Astrocyte (in vitro differentiated cells and primary cell): ENCODE results near the gene MRPS6. TPM values are rescaled to one million over a fixed set of nuclear protein-coding genes. Genes with fewer than 3 reads are reported as not detected.

Experiments
- DNase-seq: peaks from one replicate; pipeline ENCODE4 v3.0.0-alpha.2; 2010; ENCODE audit warnings: low read depth
- FAIRE-seq: peaks from 2 replicates; lab custom pipeline; 2011; peaks lifted over from hg19 to GRCh38; lab: Jason Lieb, UNC
- H2AFZ ChIP-seq: 2 replicates; pipeline ENCODE4 v1.6.0; 2012; ENCODE audit warnings: low read depth, low read length, inconsistent platforms
- H3K27ac ChIP-seq: 2 replicates; pipeline ENCODE4 v1.5.1; 2011; ENCODE audit warnings: low read depth, low read length, inconsistent platforms
- H3K27me3 ChIP-seq: 2 replicates; pipeline ENCODE4 v1.6.0; 2011; ENCODE audit warnings: low read length, inconsistent platforms; ENCODE audit not compliant: insufficient read depth
- H3K36me3 ChIP-seq: 2 replicates; pipeline ENCODE4 v1.5.1; 2011; ENCODE audit warnings: low read length, inconsistent platforms; ENCODE audit not compliant: insufficient read depth
- H3K4me1 ChIP-seq: 2 replicates; pipeline ENCODE4 v1.5.1; 2011; ENCODE audit warnings: low read length, inconsistent platforms; ENCODE audit not compliant: insufficient read depth
- H3K4me2 ChIP-seq: 2 replicates; pipeline ENCODE4 v1.6.0; 2012; ENCODE audit warnings: low read length, inconsistent platforms
- H3K4me3 ChIP-seq: 2 replicates; pipeline ENCODE4 v1.5.1; 2011; ENCODE audit warnings: low read depth, mild to moderate bottlenecking, low read length, inconsistent platforms; ENCODE audit not compliant: insufficient read depth
- H3K79me2 ChIP-seq: 2 replicates; pipeline ENCODE4 v1.6.0; 2012; ENCODE audit warnings: mild to moderate bottlenecking, low read length, inconsistent platforms; ENCODE audit not compliant: insufficient read depth
- H3K9ac ChIP-seq: 2 replicates; pipeline ENCODE4 v1.6.0; 2012; ENCODE audit warnings: mild to moderate bottlenecking, low read length, inconsistent platforms
- H3K9me3 ChIP-seq: 2 replicates; pipeline ENCODE4 v1.5.1; 2012; ENCODE audit warnings: low read depth, mild to moderate bottlenecking, low read length, inconsistent platforms; ENCODE audit not compliant: insufficient read depth
- H4K20me1 ChIP-seq: 2 replicates; pipeline ENCODE4 v1.6.0; 2012; ENCODE audit warnings: low read length, inconsistent platforms; ENCODE audit not compliant: insufficient read depth
- H3K27ac Mint-ChIP-seq: one replicate; pipeline ENCODE4 v1.8.0; 2021; ENCODE audit warnings: mild to moderate bottlenecking, mixed read lengths; ENCODE audit not compliant: unreplicated experiment
- H3K27me3 Mint-ChIP-seq: one replicate; pipeline ENCODE4 v1.8.0; 2021; ENCODE audit warnings: low read depth, mixed read lengths; ENCODE audit not compliant: unreplicated experiment
- H3K36me3 Mint-ChIP-seq: one replicate; pipeline ENCODE4 v1.8.0; 2021; ENCODE audit warnings: low read depth, mixed read lengths; ENCODE audit not compliant: unreplicated experiment
- H3K4me1 Mint-ChIP-seq: one replicate; pipeline ENCODE4 v1.8.0; 2021; ENCODE audit warnings: low read depth, mixed read lengths; ENCODE audit not compliant: unreplicated experiment
- H3K4me3 Mint-ChIP-seq: one replicate; pipeline ENCODE4 v1.8.0; 2021; ENCODE audit warnings: mild to moderate bottlenecking, moderate library complexity, mixed read lengths; ENCODE audit not compliant: unreplicated experiment
- H3K9me3 Mint-ChIP-seq: one replicate; pipeline ENCODE4 v1.8.0; 2021; ENCODE audit warnings: mild to moderate bottlenecking, mixed read lengths; ENCODE audit not compliant: unreplicated experiment
- CTCF ChIP-seq: IDR thresholded peaks from 2 replicates; pipeline ENCODE4 v1.5.1; 2011; ENCODE audit warnings: low read depth, mild to moderate bottlenecking, inconsistent platforms, low read length, moderate library complexity; ENCODE audit not compliant: insufficient read depth
- EZH2 ChIP-seq: IDR thresholded peaks from 2 replicates; pipeline ENCODE4 v1.6.1; 2012; ENCODE audit warnings: mild to moderate bottlenecking, low read length, inconsistent platforms; ENCODE audit not compliant: insufficient read depth
- total RNA-seq: library from RNA; stranded (reverse); gene quantifications from 2 replicates; pipeline ENCODE4 v1.2.1, GENCODE V29; 2021

MRPS6 gene
- total RNA-seq, 1 donor from 2014 or later = 67.5 TPM

- Mint-ChIP-seq H3K27me3 (no peaks in the 10 kb centered on the region), H3K9me3 (peaks cover 12% of the 10 kb centered on the region), H3K27ac (no peak overlapping the region), H3K36me3 (peaks cover 48% of the 10 kb centered on the region), H3K4me1 (peaks cover 16% of the 10 kb centered on the region), H3K4me3 (no peak overlapping the region)
- no peaks in the 10 kb centered on the region for H3K36me3 ChIP-seq
- DNase-seq (no peak), FAIRE-seq (no peak)
- no peaks in the 10 kb centered on the region for H3K27me3 ChIP-seq
- H3K9me3 ChIP-seq = peaks cover under 1% of the 10 kb centered on the region
- no peak for TF ChIP-seq EZH2
- TF ChIP-seq CTCF = no peak
- no peak overlapping the region for H3K4me2 ChIP-seq
- peaks cover 15% of the 10 kb centered on the region for H4K20me1 ChIP-seq
- no peak overlapping the region for H2AFZ ChIP-seq
- H3K4me1 ChIP-seq = peaks cover 17% of the 10 kb centered on the region
- H3K4me3 ChIP-seq = no peak overlapping the region
- H3K27ac ChIP-seq = no peak overlapping the region
- H3K79me2 ChIP-seq = peaks cover 27% of the 10 kb centered on the region
- H3K9ac ChIP-seq = no peak overlapping the region
Measured at GRCh38 chr21:34144224-34144623, 70.8 kb downstream of the MRPS6 start.

GRCh38 chr21:34147792-34148418, 74.5 kb downstream of the MRPS6 start:
- Mint-ChIP-seq H3K27ac (peak overlapping the region; percentile 78), H3K9me3 (peaks cover 8% of the 10 kb centered on the region)

More at GRCh38 chr21:34147792-34148418, 74.5 kb downstream of the MRPS6 start:
- no peak overlapping the region for H3K27ac ChIP-seq
- peaks cover 17% of the 10 kb centered on the region for H3K4me1 ChIP-seq
- peaks cover 18% of the 10 kb centered on the region for H3K4me1 Mint-ChIP-seq
- H3K9me3 ChIP-seq = peaks cover 3% of the 10 kb centered on the region
- peaks cover 14% of the 10 kb centered on the region for H4K20me1 ChIP-seq
- H3K27me3 Mint-ChIP-seq = no peaks in the 10 kb centered on the region
- H3K9ac ChIP-seq = no peak overlapping the region
- peaks cover 39% of the 10 kb centered on the region for H3K36me3 Mint-ChIP-seq
- FAIRE-seq = peak; percentile 43
- no peak for TF ChIP-seq CTCF
- TF ChIP-seq EZH2 = no peak
- H3K27me3 ChIP-seq = no peaks in the 10 kb centered on the region
- H3K36me3 ChIP-seq = no peaks in the 10 kb centered on the region
- peak; percentile 57 for DNase-seq
- H3K4me3 ChIP-seq = no peak overlapping the region
- H3K79me2 ChIP-seq = no peaks in the 10 kb centered on the region
- H3K4me3 Mint-ChIP-seq = no peak overlapping the region
- no peak overlapping the region for H2AFZ ChIP-seq
- H3K4me2 ChIP-seq = peak overlapping the region; percentile 53
